Renal cortical epithelial cell (primary cell): ENCODE data around the gene TMEM151B. TPM values are rescaled to one million over a fixed set of nuclear protein-coding genes. Genes with fewer than 3 reads are reported as not detected.
A peak's percentile ranks its signal among the peaks of the same experiment; 100 is the strongest.

Experiments
- DNase-seq: peaks from one replicate; pipeline ENCODE4 v3.0.0-alpha.2; 2011; ENCODE audit warnings: low read depth
- total RNA-seq: library from RNA; depleted of rRNA; stranded (reverse); fragments of >200 nt; gene quantifications from 2 replicates; pipeline ENCODE4 v1.2.3, GENCODE V29; 2014

The TMEM151B gene
- total RNA-seq, 1 donor from 2014 or later: not detected

GRCh38 chr6:44264154-44265006 is 5.9 kb upstream of the TMEM151B start:
- peak; percentile 45 for DNase-seq

- DNase-seq: no peak
Measured at GRCh38 chr6:44265007-44265721, 5.1 kb upstream of the TMEM151B start, which contains the start of gene NFKBIE. Gene NFKBIE (minus strand): TSS chr6:44265551. CDS start chr6:44265346, 205 bp downstream.

- peak; percentile 94 for DNase-seq
Measured at GRCh38 chr6:44265722-44266233, 4.5 kb upstream of the TMEM151B start.

GRCh38 chr6:44266347-44266746 is 3.9 kb upstream of the TMEM151B start:
- DNase-seq: no peak

- no peak for DNase-seq
Measured at GRCh38 chr6:44267252-44267651, 3.0 kb upstream of the TMEM151B start.

- DNase-seq: peak; percentile 46
Measured at GRCh38 chr6:44268095-44268628, 2.1 kb upstream of the TMEM151B start.

- DNase-seq: no peak
Measured at GRCh38 chr6:44269178-44269920, 901 bp upstream of the TMEM151B start.

- DNase-seq: no peak
Measured at GRCh38 chr6:44270526-44271405, 516 bp downstream of the TMEM151B start.

- no peak for DNase-seq
Measured at GRCh38 chr6:44271406-44271723, 1.1 kb downstream of the TMEM151B start.

- DNase-seq: no peak
Measured at GRCh38 chr6:44271914-44272313, 1.7 kb downstream of the TMEM151B start.

GRCh38 chr6:44272529-44272928 is 2.3 kb downstream of the TMEM151B start:
- no peak for DNase-seq

- DNase-seq: no peak
Measured at GRCh38 chr6:44272999-44273566, 2.8 kb downstream of the TMEM151B start.

- no peak for DNase-seq
Measured at GRCh38 chr6:44273617-44274016, 3.4 kb downstream of the TMEM151B start.

- no peak for DNase-seq
Measured at GRCh38 chr6:44275271-44275748, 5.1 kb downstream of the TMEM151B start.

GRCh38 chr6:44275749-44276648 is 5.7 kb downstream of the TMEM151B start:
- no peak for DNase-seq

- no peak for DNase-seq
Measured at GRCh38 chr6:44276667-44277640, 6.7 kb downstream of the TMEM151B start.

GRCh38 chr6:44277763-44278162 is 7.5 kb downstream of the TMEM151B start:
- DNase-seq: no peak

GRCh38 chr6:44278315-44278714 is 8.1 kb downstream of the TMEM151B start:
- no peak for DNase-seq
